Calu3 (cell line): ENCODE data around the gene SRMS. TPM values are rescaled to one million over a fixed set of nuclear protein-coding genes. Genes with fewer than 3 reads are reported as not detected.

ENCODE experiments used
- BruUV-seq: library from RNA; stranded (reverse); fragments of 400-500 nt; replicated peaks from 2 replicates; lab custom pipeline; 2021; lab: Mats Ljungman, UMichigan
- CTCF ChIA-PET: fragments of 300-600 bp; sonication (Branson Sonifier 250); formaldehyde crosslinking; loops from one replicate; lab custom pipeline; 2022; ENCODE audit warnings: antibody characterized with exemption; lab: Charles Lee
- DNase-seq: peaks from one replicate; pipeline ENCODE4 v3.0.0; 2022
- H3K27ac Mint-ChIP-seq: one replicate; pipeline ENCODE4 v1.8.0; 2022; ENCODE audit warnings: mixed read lengths; ENCODE audit not compliant: unreplicated experiment
- H3K27me3 Mint-ChIP-seq: one replicate; pipeline ENCODE4 v1.8.0; 2022; ENCODE audit warnings: mixed read lengths; ENCODE audit not compliant: unreplicated experiment
- H3K36me3 Mint-ChIP-seq: one replicate; pipeline ENCODE4 v1.8.0; 2022; ENCODE audit warnings: mild to moderate bottlenecking, moderate library complexity, mixed read lengths; ENCODE audit not compliant: insufficient read depth, unreplicated experiment
- H3K4me1 Mint-ChIP-seq: one replicate; pipeline ENCODE4 v1.8.0; 2022; ENCODE audit warnings: mild to moderate bottlenecking, low read depth, mixed read lengths; ENCODE audit not compliant: unreplicated experiment
- H3K4me3 Mint-ChIP-seq: one replicate; pipeline ENCODE4 v1.8.0; 2022; ENCODE audit warnings: mild to moderate bottlenecking, low read depth, moderate library complexity, mixed read lengths; ENCODE audit not compliant: unreplicated experiment
- H3K9me3 Mint-ChIP-seq: one replicate; pipeline ENCODE4 v1.8.0; 2022; ENCODE audit warnings: low read depth, mixed read lengths; ENCODE audit not compliant: unreplicated experiment
- CTCF ChIP-seq: fragments of 200-600 bp; IDR thresholded peaks from one replicate; pipeline ENCODE4 v1.8.0; 2022; ENCODE audit warnings: antibody characterized with exemption; ENCODE audit not compliant: unreplicated experiment
- intact Hi-C: fragments of 100-400 bp; cut with micrococcal nuclease; formaldehyde crosslinking; loops from one replicate; pipeline ENCODE4 v1.10.0; 2022; ENCODE audit not compliant: unreplicated experiment
- total RNA-seq: library from RNA; stranded (reverse); gene quantifications from 2 replicates; pipeline ENCODE4 v1.2.3, GENCODE V29; 2022

SRMS gene
- total RNA-seq, 1 experiment from 2014 or later = not detected

DNA sequence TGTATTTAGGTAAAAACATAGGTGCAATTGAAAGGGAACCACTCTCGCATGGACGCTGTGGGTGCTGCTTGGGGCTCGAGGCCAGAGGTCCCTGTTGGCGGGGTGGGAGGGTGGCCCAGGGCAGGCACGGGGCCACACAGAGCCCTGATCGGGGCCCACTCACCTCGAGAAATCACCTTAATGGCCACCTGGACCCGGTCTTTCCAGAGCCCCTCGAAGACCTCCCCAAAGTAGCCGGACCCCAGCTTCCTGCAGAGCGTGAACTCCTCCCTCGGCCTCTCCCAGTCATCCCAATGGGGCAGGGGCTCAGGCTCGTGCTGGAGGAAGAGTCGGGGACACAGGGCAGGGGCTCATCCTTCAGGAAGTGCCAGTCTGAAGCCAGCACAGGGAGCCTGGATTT, 14.2 kb downstream of the SRMS start:
- BruUV-seq = no TSS peak
- CTCF ChIA-PET = no interaction called here

GRCh38 chr20:63532449-63532971, 15.0 kb downstream of the SRMS start:
- TF ChIP-seq CTCF = no peak
- BruUV-seq = no TSS peak
- Mint-ChIP-seq H3K9me3 (no peaks in the 10 kb centered on the region), H3K4me1 (peaks cover 52% of the 10 kb centered on the region), H3K4me3 (peak overlapping the region; percentile 1), H3K27ac (peak overlapping the region; percentile 63), H3K27me3 (no peaks in the 10 kb centered on the region), H3K36me3 (peaks cover 79% of the 10 kb centered on the region)
- intact Hi-C loops = no loop called here
- DNase-seq = no peak
- CTCF ChIA-PET = no interaction called here

More for the DNA sequence above, 14.2 kb downstream of the SRMS start:
- H3K27me3 Mint-ChIP-seq = no peaks in the 10 kb centered on the region
- H3K9me3 Mint-ChIP-seq = no peaks in the 10 kb centered on the region
- H3K36me3 Mint-ChIP-seq = peaks cover 87% of the 10 kb centered on the region
- H3K4me1 Mint-ChIP-seq = peaks cover 52% of the 10 kb centered on the region
- TF ChIP-seq CTCF = no peak
- peak overlapping the region; percentile 66 for H3K4me3 Mint-ChIP-seq
- peak overlapping the region; percentile 63 for H3K27ac Mint-ChIP-seq
- DNase-seq = no peak
- intact Hi-C loops = no loop called here

GRCh38 chr20:63531686-63532448, 15.7 kb downstream of the SRMS start:
- Mint-ChIP-seq H3K36me3 (peaks cover 78% of the 10 kb centered on the region), H3K27me3 (no peaks in the 10 kb centered on the region), H3K4me3 (peak overlapping the region; percentile 1), H3K4me1 (peaks cover 46% of the 10 kb centered on the region), H3K9me3 (no peaks in the 10 kb centered on the region), H3K27ac (peak overlapping the region; percentile 4)
- TF ChIP-seq CTCF = no peak
- CTCF ChIA-PET = no interaction called here
- no peak for DNase-seq
- intact Hi-C loops = no loop called here
- no TSS peak for BruUV-seq

DNA sequence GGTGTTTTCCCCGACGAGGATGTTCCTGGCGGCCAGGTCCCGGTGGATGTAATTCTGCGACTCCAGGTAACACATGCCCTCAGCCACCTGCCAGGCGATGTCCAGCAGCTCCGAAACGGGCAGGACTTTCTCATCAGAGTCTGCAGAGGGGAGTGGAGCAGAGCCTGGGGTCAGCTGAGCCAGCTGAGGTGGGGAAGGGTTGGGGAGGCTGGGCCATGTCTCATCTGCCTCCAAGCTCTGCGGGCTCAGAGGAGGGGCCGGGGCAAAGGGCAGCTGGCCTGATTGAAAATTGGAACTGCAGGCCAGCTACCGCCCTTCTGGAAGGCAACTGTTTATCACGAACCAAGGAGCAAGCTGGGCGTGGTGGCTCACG, 16.8 kb downstream of the SRMS start:
- Mint-ChIP-seq H3K4me3 (no peak overlapping the region), H3K9me3 (no peaks in the 10 kb centered on the region), H3K27ac (no peak overlapping the region), H3K4me1 (peaks cover 37% of the 10 kb centered on the region), H3K27me3 (no peaks in the 10 kb centered on the region), H3K36me3 (peaks cover 80% of the 10 kb centered on the region)
- DNase-seq = peak; percentile 6
- no TSS peak for BruUV-seq
- CTCF ChIA-PET = no interaction called here
- TF ChIP-seq CTCF = no peak
- intact Hi-C loops = no loop called here
